HUES6 (cell line): ENCODE data around the gene KEL.

Source experiments
- H3K27ac ChIP-seq: 2 replicates; pipeline ENCODE4 v1.7.0; 2013; ENCODE audit warnings: low read depth, mild to moderate bottlenecking, low read length, inconsistent platforms
- H3K27me3 ChIP-seq: 2 replicates; pipeline ENCODE4 v1.6.1; 2013; ENCODE audit warnings: low read length; ENCODE audit not compliant: control insufficient read depth, insufficient read depth
- H3K36me3 ChIP-seq: 2 replicates; pipeline ENCODE4 v1.6.1; 2013; ENCODE audit warnings: low read length; ENCODE audit not compliant: control insufficient read depth, insufficient read depth
- H3K4me1 ChIP-seq: 2 replicates; pipeline ENCODE4 v1.6.1; 2013; ENCODE audit warnings: low read length; ENCODE audit not compliant: control insufficient read depth, insufficient read depth
- H3K4me3 ChIP-seq: 2 replicates; pipeline ENCODE4 v1.5.1; 2013; ENCODE audit warnings: low read depth, low read length
- H3K9ac ChIP-seq: one replicate; pipeline ENCODE4 v1.6.1; 2013; ENCODE audit warnings: mild to moderate bottlenecking, low read length
- H3K9me3 ChIP-seq: 2 replicates; pipeline ENCODE4 v1.6.1; 2013; ENCODE audit warnings: low read depth, low read length; ENCODE audit not compliant: control insufficient read depth, insufficient read depth

Gene KEL

DNA sequence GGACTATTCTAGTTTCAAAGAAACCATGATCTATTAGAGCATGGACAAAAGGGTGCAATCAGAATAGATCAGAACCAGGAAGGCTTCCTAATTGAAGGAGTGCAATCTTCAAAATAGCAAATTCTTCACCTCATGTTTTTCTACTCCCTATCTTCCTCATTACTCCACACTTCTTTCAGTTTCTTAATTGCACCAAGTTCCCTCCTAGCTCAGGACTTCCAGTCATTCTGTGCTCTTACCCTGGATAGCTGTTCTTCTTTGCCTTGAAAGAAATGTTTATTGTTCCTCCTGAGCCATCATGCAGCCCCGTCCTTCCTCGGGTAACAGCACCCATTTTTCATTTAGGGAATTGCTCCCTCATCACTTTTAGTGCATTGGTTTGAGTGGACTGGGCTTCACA, 51.7 kb downstream of the KEL start:
- Histone ChIP-seq H3K9ac (no peak overlapping the region), H3K27ac (no peak overlapping the region), H3K4me3 (no peak overlapping the region), H3K36me3 (no peaks in the 10 kb centered on the region), H3K4me1 (no peaks in the 10 kb centered on the region), H3K27me3 (no peaks in the 10 kb centered on the region), H3K9me3 (peaks cover 19% of the 10 kb centered on the region)

DNA sequence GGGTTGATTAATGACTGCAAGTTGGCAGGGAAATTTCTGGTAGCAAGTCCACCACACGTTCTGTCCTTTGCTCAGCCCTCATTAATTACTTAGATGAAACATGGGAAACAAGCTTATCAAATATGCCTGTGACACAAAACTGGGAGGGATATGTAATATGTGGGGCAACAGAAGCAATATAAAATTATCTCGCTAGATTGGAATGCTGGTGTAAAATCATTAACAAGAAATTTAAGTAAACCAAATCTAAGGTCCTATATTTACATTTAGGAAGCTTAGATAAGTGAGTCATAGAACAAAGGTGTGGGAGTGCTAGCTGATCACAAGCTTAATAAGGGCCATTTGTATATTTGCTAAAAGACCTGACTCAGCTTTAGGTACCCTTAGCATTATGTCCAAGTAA, 52.1 kb downstream of the KEL start:
- Histone ChIP-seq H3K27me3 (no peaks in the 10 kb centered on the region), H3K27ac (no peak overlapping the region), H3K9me3 (peaks cover 19% of the 10 kb centered on the region), H3K9ac (no peak overlapping the region), H3K4me3 (no peak overlapping the region), H3K4me1 (no peaks in the 10 kb centered on the region), H3K36me3 (no peaks in the 10 kb centered on the region)

- H3K4me3 ChIP-seq, result no peak overlapping the region
- no peaks in the 10 kb centered on the region for H3K27me3 ChIP-seq
- no peak overlapping the region for H3K27ac ChIP-seq
- H3K4me1 ChIP-seq, result no peaks in the 10 kb centered on the region
- peaks cover 26% of the 10 kb centered on the region for H3K9me3 ChIP-seq
- H3K9ac ChIP-seq, result no peak overlapping the region
- no peaks in the 10 kb centered on the region for H3K36me3 ChIP-seq
Measured at GRCh38 chr7:142908921-142909890, 53.0 kb downstream of the KEL start.

GRCh38 chr7:142908290-142908689, 53.9 kb downstream of the KEL start:
- Histone ChIP-seq H3K4me3 (no peak overlapping the region), H3K4me1 (no peaks in the 10 kb centered on the region), H3K9ac (no peak overlapping the region)

GRCh38 chr7:142906643-142907042, 55.5 kb downstream of the KEL start:
- H3K27me3 ChIP-seq, result no peaks in the 10 kb centered on the region
- H3K9me3 ChIP-seq, result peaks cover 31% of the 10 kb centered on the region
- no peak overlapping the region for H3K4me3 ChIP-seq
- H3K27ac ChIP-seq, result no peak overlapping the region
- H3K4me1 ChIP-seq, result no peaks in the 10 kb centered on the region
- H3K9ac ChIP-seq, result no peak overlapping the region
- no peaks in the 10 kb centered on the region for H3K36me3 ChIP-seq

More at GRCh38 chr7:142908290-142908689, 53.9 kb downstream of the KEL start:
- Histone ChIP-seq H3K27me3 (no peaks in the 10 kb centered on the region), H3K9me3 (peaks cover 26% of the 10 kb centered on the region), H3K27ac (no peak overlapping the region), H3K36me3 (no peaks in the 10 kb centered on the region)

DNA sequence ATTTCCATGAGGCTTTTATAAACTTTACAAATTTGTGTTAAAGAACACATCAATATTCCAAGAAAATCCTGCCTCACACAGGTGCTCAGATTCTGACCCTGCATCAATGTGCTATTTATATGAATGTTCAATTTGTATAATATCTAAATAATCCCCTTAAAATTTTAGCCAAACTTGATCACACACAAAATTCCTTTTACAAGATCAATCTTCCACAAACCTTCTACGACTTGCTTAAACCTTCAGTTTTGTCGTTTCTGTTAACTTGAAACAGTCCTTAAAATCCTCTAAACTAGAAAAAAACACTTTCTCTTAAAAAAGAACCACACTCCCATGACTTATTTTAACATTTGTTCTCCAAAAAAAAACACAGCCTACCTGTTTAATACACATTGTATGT, 56.4 kb downstream of the KEL start:
- no peak overlapping the region for H3K27ac ChIP-seq
- peaks cover 31% of the 10 kb centered on the region for H3K9me3 ChIP-seq
- H3K9ac ChIP-seq, result no peak overlapping the region
- H3K4me3 ChIP-seq, result no peak overlapping the region
- no peaks in the 10 kb centered on the region for H3K36me3 ChIP-seq
- H3K27me3 ChIP-seq, result no peaks in the 10 kb centered on the region
- H3K4me1 ChIP-seq, result no peaks in the 10 kb centered on the region

DNA sequence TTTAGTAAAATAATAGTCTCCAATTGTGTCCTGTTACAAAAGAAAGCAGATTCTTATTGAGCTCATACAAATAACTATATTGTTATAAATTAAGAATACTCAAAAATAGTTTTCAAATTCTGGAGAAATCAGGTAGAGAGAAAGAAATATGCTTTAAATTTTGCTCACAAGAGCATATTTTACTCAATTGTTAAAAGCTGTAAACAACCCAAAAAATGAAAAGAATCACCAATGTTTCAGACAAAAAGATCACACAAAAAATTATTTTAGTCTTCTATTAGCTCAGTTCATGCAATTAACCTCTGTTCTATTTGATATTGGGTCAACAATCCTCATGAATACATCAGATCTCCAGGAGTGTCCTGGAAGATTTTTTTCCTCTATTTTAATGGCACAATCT, 58.0 kb downstream of the KEL start:
- Histone ChIP-seq H3K27me3 (no peaks in the 10 kb centered on the region), H3K27ac (no peak overlapping the region), H3K4me1 (no peaks in the 10 kb centered on the region), H3K9ac (no peak overlapping the region), H3K9me3 (peaks cover 31% of the 10 kb centered on the region), H3K4me3 (no peak overlapping the region), H3K36me3 (no peaks in the 10 kb centered on the region)

DNA sequence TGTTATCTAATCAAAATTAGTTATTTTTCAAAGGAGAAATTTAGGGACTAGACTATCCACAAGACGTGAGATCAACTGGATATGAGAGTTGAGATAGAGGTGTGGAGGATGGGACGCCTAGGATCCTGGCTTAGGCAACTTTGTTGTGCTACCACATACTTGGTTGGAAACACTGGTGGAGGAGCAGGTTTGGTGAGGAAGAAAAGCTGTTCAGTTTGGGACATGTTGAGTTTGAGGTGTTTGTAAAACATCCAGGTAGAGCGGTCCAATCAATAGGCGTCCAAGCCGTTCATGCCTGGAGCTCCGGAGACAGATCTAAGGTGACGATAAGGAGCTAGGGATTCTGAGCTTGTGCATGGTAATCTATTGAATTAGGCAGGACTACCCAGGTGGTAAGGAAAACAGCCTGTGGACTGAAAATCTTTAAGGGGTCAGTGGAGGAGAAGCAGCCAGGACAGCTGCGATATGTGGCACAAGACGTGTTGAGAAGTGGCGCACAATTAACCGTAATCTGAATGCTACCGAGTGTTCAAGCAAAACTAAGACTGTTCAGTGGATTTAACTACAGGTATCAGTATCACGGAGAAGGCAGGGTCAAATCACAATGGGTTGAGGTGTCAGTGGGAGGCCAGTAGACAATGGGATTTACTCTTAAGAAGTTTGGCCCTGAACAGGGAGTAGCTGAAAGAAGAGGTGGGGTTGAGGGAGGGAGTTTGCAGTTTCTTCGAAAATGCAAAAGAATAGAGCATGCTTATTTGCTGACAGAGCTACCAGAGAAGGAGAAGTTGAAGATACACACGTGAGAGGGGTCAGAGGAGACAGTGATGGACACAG, 60.5 kb downstream of the KEL start:
- H3K36me3 ChIP-seq, result no peaks in the 10 kb centered on the region
- H3K9me3 ChIP-seq, result peaks cover 23% of the 10 kb centered on the region
- H3K27ac ChIP-seq, result no peak overlapping the region
- no peak overlapping the region for H3K9ac ChIP-seq
- peaks cover 5% of the 10 kb centered on the region for H3K4me1 ChIP-seq
- H3K27me3 ChIP-seq, result no peaks in the 10 kb centered on the region
- H3K4me3 ChIP-seq, result no peak overlapping the region

- H3K4me1 ChIP-seq, result peaks cover 5% of the 10 kb centered on the region
- H3K4me3 ChIP-seq, result no peak overlapping the region
- H3K27ac ChIP-seq, result no peak overlapping the region
- H3K9ac ChIP-seq, result no peak overlapping the region
- no peaks in the 10 kb centered on the region; the same call in 1 of the 2 replicates for H3K27me3 ChIP-seq
- H3K36me3 ChIP-seq, result no peaks in the 10 kb centered on the region
- H3K9me3 ChIP-seq, result peaks cover 10% of the 10 kb centered on the region
Measured at GRCh38 chr7:142899661-142900060, 62.5 kb downstream of the KEL start.

GRCh38 chr7:142898377-142899170, 63.6 kb downstream of the KEL start:
- Histone ChIP-seq H3K9me3 (peaks cover 5% of the 10 kb centered on the region; the same call in 1 of the 2 replicates), H3K4me1 (peaks cover 5% of the 10 kb centered on the region), H3K9ac (no peak overlapping the region), H3K27me3 (no peaks in the 10 kb centered on the region; the same call in 1 of the 2 replicates), H3K4me3 (no peak overlapping the region), H3K27ac (no peak overlapping the region), H3K36me3 (no peaks in the 10 kb centered on the region)
